Adipose tissue (tissue), 3 donors: ENCODE data around the gene FBXW11. TPM values are rescaled to one million over a fixed set of nuclear protein-coding genes. Genes with fewer than 3 reads are reported as not detected.
"Not testable (repeated sequence)": the region's sequence is repeated elsewhere in the genome, so short reads cannot be mapped to it uniquely, and the experiment has no call there.

ENCODE experiments used
- H3K27ac ChIP-seq: one replicate; pipeline ENCODE4 v1.5.1; 2013; ENCODE audit warnings: low read depth, low read length
- WGBS, 3 donors: extraction: QIAGEN DNeasy Blood & Tissue Kit; methylation state at CpG; one replicate each; pipeline ENCODE4 v1.1.7; 2013; 5-methylcytosine and 5-hydroxymethylcytosine counted together
- polyA plus RNA-seq, 3 donors: library from polyadenylated mRNA; stranded (reverse); fragments of 200-250 nt; gene quantifications; one replicate each; pipeline ENCODE4 v1.2.3, GENCODE V29; 2013
- donor health status: healthy with polysubstance abuse.
- donor health status: Bipolar disorder and iron deficiency.
- donor health status: healthy.

Gene FBXW11
- polyA plus RNA-seq, 3 donors: 12.4 to 19.8 (median 18.0) TPM

GRCh38 chr5:171992813-171993212, 13.6 kb downstream of the FBXW11 start:
- H3K27ac ChIP-seq: no peak overlapping the region
- WGBS, 3 donors: 72 to 85% (median 85%) methylated on average over 2 of the region's 2 CpGs

- 95 to 96% (median 95%) methylated on average over 3 of the region's 3 CpGs for WGBS, 3 donors
- H3K27ac ChIP-seq: no peak overlapping the region
These were observed 14.1 kb downstream of the FBXW11 start for GRCh38 chr5:171992305-171992704.

- H3K27ac ChIP-seq: no peak overlapping the region
- 81 to 95% (median 84%) methylated on average over 7 of the region's 7 CpGs for WGBS, 3 donors
These were observed 15.8 kb downstream of the FBXW11 start for GRCh38 chr5:171990713-171991015.

- no peak overlapping the region for H3K27ac ChIP-seq
These were observed 16.3 kb downstream of the FBXW11 start for GRCh38 chr5:171989946-171990712.

GRCh38 chr5:171989276-171989675, 17.2 kb downstream of the FBXW11 start:
- no peak overlapping the region for H3K27ac ChIP-seq
- 71 to 82% (median 73%) methylated on average over 5 of the region's 5 CpGs for WGBS, 3 donors

GRCh38 chr5:171986772-171987171, 19.7 kb downstream of the FBXW11 start:
- H3K27ac ChIP-seq: no peak overlapping the region
- 84 to 94% (median 88%) methylated on average over 4 of the region's 4 CpGs for WGBS, 3 donors

- 82 to 89% (median 88%) methylated on average over 6 of the region's 6 CpGs for WGBS, 3 donors
- no peak overlapping the region for H3K27ac ChIP-seq
These were observed 21.6 kb downstream of the FBXW11 start for GRCh38 chr5:171984748-171985419.

GRCh38 chr5:171981847-171982246, 24.6 kb downstream of the FBXW11 start:
- H3K27ac ChIP-seq: no peak overlapping the region
- WGBS, 3 donors: 93 to 98% (median 97%) methylated on average over 2 of the region's 2 CpGs

- WGBS, 3 donors: 73 to 99% (median 95%) methylated on average over 3 of the region's 3 CpGs
- H3K27ac ChIP-seq: no peak overlapping the region
These were observed 25.6 kb downstream of the FBXW11 start for GRCh38 chr5:171980792-171981191.

- 95 to 98% (median 97%) methylated on average over 8 of the region's 8 CpGs for WGBS, 3 donors
- no peak overlapping the region for H3K27ac ChIP-seq
These were observed 26.8 kb downstream of the FBXW11 start for GRCh38 chr5:171979606-171980005.

GRCh38 chr5:171978519-171978918, 27.9 kb downstream of the FBXW11 start:
- 87 to 96% (median 90%) methylated on average over 4 of the region's 4 CpGs for WGBS, 3 donors
- no peak overlapping the region for H3K27ac ChIP-seq

GRCh38 chr5:171978016-171978415, 28.4 kb downstream of the FBXW11 start:
- 76 to 93% (median 90%) methylated on average over 1 of the region's 1 CpG for WGBS, 3 donors
- H3K27ac ChIP-seq: no peak overlapping the region

- H3K27ac ChIP-seq: not testable (repeated sequence)
- WGBS, 3 donors: 55 to 82% (median 76%) methylated on average over 6 of the region's 6 CpGs
These were observed 29.0 kb downstream of the FBXW11 start for GRCh38 chr5:171977244-171977950.

- 46 to 72% (median 70%) methylated on average over 5 of the region's 5 CpGs for WGBS, 3 donors
- H3K27ac ChIP-seq: no peak overlapping the region
These were observed 30.4 kb downstream of the FBXW11 start for GRCh38 chr5:171975877-171976667.

- H3K27ac ChIP-seq: no peak overlapping the region
- WGBS, 3 donors: 25 to 69% (median 64%) methylated on average over 3 of the region's 3 CpGs
These were observed 31.1 kb downstream of the FBXW11 start for GRCh38 chr5:171975262-171975876.

GRCh38 chr5:171970826-171971225, 35.6 kb downstream of the FBXW11 start:
- H3K27ac ChIP-seq: no peak overlapping the region
- WGBS, 3 donors: 70 to 91% (median 89%) methylated on average over 2 of the region's 2 CpGs

- WGBS, 3 donors: 85 to 88% (median 86%) methylated on average over 4 of the region's 4 CpGs
- H3K27ac ChIP-seq: no peak overlapping the region
These were observed 37.1 kb downstream of the FBXW11 start for GRCh38 chr5:171969288-171969880.

- 60 to 82% (median 73%) methylated on average over 3 of the region's 3 CpGs for WGBS, 3 donors
- H3K27ac ChIP-seq: no peak overlapping the region
These were observed 37.9 kb downstream of the FBXW11 start for GRCh38 chr5:171968531-171968930.
